Measurements from ENCODE around the gene NRG3.

- TF ChIP-seq CTCF (IDR thresholded peaks at IDR 0.05) (no peak), POLR2A (IDR thresholded peaks at IDR 0.05) (no peak)
These were observed 53.1 kb downstream of the NRG3 start for GRCh38 chr10:81928119-81928518.

Data from prostate gland (tissue), 2 donors.